Measurements from ENCODE around the gene IGDCC3. TPM values are rescaled to one million over a fixed set of nuclear protein-coding genes. Genes with fewer than 3 reads are reported as not detected.

The IGDCC3 gene
- polyA plus RNA-seq, 1 donor from 2014 or later, result 14.4 TPM

DNA sequence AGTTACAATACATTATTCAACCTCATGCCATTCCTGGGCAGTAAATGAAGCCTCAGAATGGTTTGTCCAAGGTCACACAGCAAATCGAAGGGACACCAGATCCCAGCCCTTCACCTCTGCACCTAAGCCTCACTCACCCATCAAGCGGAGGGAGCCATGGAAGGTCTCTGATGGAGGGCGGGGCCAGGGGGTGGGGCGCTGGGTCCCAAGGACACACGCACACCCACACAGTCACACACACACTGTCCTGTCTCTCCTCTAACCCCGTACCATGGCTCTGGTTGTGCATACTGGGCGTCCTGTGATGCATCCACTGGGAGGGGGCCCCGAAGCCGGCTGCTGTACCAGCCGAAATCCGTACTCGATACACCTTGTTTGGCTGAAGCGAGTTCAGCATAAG, 15.3 kb upstream of the IGDCC3 start:
- Histone ChIP-seq H3K9me3 (ENCODE audit: low read length) (no peaks in the 10 kb centered on the region), H3K79me2 (replicated peaks; ENCODE audit: insufficient read depth, low read length) (no peaks in the 10 kb centered on the region), H4K20me1 (ENCODE audit: insufficient read depth) (no peaks in the 10 kb centered on the region), H3K4me3 (ENCODE audit: low read length) (no peak overlapping the region), H3K27me3 (ENCODE audit: insufficient read depth, low read depth, low read length) (no peaks in the 10 kb centered on the region), H2AFZ (ENCODE audit: low read depth, low read length) (no peak overlapping the region), H3K9me2 (ENCODE audit: insufficient read depth, low read length) (no peaks in the 10 kb centered on the region), H3K36me3 (ENCODE audit: insufficient read depth, low read length) (no peaks in the 10 kb centered on the region), H3K4me2 (ENCODE audit: low read length) (no peak overlapping the region), H3K27ac (ENCODE audit: low read length) (no peak overlapping the region), H3F3A (ENCODE audit: insufficient read depth, low read length, poor library complexity, severe bottlenecking) (no peaks in the 10 kb centered on the region), H3K9ac (ENCODE audit: low read length) (no peak overlapping the region)
- TF ChIP-seq EP300 (conservative IDR thresholded peaks at IDR 0.05; ENCODE audit: poor library complexity, severe bottlenecking) (no peak), RAD21 (conservative IDR thresholded peaks at IDR 0.05) (no peak), POLR2AphosphoS5 (IDR thresholded peaks at IDR 0.05) (no peak), MXI1 (conservative IDR thresholded peaks at IDR 0.05; ENCODE audit: poor library complexity, severe bottlenecking) (no peak), TAF1 (IDR thresholded peaks at IDR 0.05; ENCODE audit: low read depth) (no peak), EZH2 (IDR thresholded peaks at IDR 0.05; ENCODE audit: borderline replicate concordance, insufficient read depth, low read length, poor library complexity, severe bottlenecking) (no peak), SMC3 (conservative IDR thresholded peaks at IDR 0.05; ENCODE audit: poor library complexity) (no peak)
- TF ChIP-seq, protein P1, sequence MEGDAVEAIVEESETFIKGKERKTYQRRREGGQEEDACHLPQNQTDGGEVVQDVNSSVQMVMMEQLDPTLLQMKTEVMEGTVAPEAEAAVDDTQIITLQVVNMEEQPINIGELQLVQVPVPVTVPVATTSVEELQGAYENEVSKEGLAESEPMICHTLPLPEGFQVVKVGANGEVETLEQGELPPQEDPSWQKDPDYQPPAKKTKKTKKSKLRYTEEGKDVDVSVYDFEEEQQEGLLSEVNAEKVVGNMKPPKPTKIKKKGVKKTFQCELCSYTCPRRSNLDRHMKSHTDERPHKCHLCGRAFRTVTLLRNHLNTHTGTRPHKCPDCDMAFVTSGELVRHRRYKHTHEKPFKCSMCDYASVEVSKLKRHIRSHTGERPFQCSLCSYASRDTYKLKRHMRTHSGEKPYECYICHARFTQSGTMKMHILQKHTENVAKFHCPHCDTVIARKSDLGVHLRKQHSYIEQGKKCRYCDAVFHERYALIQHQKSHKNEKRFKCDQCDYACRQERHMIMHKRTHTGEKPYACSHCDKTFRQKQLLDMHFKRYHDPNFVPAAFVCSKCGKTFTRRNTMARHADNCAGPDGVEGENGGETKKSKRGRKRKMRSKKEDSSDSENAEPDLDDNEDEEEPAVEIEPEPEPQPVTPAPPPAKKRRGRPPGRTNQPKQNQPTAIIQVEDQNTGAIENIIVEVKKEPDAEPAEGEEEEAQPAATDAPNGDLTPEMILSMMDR (IDR thresholded peaks at IDR 0.05; ENCODE audit: poor library complexity, severe bottlenecking), result no peak
- TF ChIP-seq, protein P2, sequence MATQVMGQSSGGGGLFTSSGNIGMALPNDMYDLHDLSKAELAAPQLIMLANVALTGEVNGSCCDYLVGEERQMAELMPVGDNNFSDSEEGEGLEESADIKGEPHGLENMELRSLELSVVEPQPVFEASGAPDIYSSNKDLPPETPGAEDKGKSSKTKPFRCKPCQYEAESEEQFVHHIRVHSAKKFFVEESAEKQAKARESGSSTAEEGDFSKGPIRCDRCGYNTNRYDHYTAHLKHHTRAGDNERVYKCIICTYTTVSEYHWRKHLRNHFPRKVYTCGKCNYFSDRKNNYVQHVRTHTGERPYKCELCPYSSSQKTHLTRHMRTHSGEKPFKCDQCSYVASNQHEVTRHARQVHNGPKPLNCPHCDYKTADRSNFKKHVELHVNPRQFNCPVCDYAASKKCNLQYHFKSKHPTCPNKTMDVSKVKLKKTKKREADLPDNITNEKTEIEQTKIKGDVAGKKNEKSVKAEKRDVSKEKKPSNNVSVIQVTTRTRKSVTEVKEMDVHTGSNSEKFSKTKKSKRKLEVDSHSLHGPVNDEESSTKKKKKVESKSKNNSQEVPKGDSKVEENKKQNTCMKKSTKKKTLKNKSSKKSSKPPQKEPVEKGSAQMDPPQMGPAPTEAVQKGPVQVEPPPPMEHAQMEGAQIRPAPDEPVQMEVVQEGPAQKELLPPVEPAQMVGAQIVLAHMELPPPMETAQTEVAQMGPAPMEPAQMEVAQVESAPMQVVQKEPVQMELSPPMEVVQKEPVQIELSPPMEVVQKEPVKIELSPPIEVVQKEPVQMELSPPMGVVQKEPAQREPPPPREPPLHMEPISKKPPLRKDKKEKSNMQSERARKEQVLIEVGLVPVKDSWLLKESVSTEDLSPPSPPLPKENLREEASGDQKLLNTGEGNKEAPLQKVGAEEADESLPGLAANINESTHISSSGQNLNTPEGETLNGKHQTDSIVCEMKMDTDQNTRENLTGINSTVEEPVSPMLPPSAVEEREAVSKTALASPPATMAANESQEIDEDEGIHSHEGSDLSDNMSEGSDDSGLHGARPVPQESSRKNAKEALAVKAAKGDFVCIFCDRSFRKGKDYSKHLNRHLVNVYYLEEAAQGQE (IDR thresholded peaks at IDR 0.05; ENCODE audit: borderline replicate concordance), result no peak

DNA sequence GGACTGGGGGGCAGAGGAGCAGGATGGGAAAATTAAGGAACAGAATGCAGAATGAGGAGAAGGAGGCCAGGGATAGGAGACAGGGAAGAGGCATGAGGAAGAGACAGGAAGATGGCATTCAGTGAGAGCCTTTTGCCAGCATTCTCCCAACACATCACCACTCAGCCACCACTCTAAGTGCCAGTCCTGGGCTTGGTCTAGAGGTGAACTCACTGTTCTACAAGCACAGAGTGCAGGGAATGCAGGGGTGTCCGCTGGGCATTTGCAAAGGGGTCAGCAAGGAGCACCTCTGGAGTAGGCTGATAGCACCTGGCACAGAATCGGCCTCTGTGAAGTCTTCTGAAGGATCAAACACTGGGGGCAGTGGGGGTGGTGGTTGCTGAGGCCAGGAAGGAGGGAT, 14.6 kb upstream of the IGDCC3 start:
- no peaks in the 10 kb centered on the region for H3K79me2 ChIP-seq (replicated peaks; ENCODE audit: insufficient read depth, low read length)
- no peaks in the 10 kb centered on the region for H3K9me2 ChIP-seq (ENCODE audit: insufficient read depth, low read length)
- H4K20me1 ChIP-seq (ENCODE audit: insufficient read depth), result no peaks in the 10 kb centered on the region
- no peak overlapping the region for H3K27ac ChIP-seq (ENCODE audit: low read length)
- no peak overlapping the region for H3K4me2 ChIP-seq (ENCODE audit: low read length)
- H3K9ac ChIP-seq (ENCODE audit: low read length), result no peak overlapping the region
- TF ChIP-seq SMC3 (conservative IDR thresholded peaks at IDR 0.05; ENCODE audit: poor library complexity) (no peak), TAF1 (IDR thresholded peaks at IDR 0.05; ENCODE audit: low read depth) (no peak), POLR2AphosphoS5 (IDR thresholded peaks at IDR 0.05) (no peak), EP300 (conservative IDR thresholded peaks at IDR 0.05; ENCODE audit: poor library complexity, severe bottlenecking) (no peak), EZH2 (IDR thresholded peaks at IDR 0.05; ENCODE audit: borderline replicate concordance, insufficient read depth, low read length, poor library complexity, severe bottlenecking) (no peak), RAD21 (conservative IDR thresholded peaks at IDR 0.05) (no peak), MXI1 (conservative IDR thresholded peaks at IDR 0.05; ENCODE audit: poor library complexity, severe bottlenecking) (no peak)
- TF ChIP-seq, protein P2 (IDR thresholded peaks at IDR 0.05; ENCODE audit: borderline replicate concordance), result no peak
- TF ChIP-seq, protein P1 (IDR thresholded peaks at IDR 0.05; ENCODE audit: poor library complexity, severe bottlenecking), result no peak
- no peaks in the 10 kb centered on the region for H3K9me3 ChIP-seq (ENCODE audit: low read length)
- H2AFZ ChIP-seq (ENCODE audit: low read depth, low read length), result no peak overlapping the region
- no peak overlapping the region for H3K4me3 ChIP-seq (ENCODE audit: low read length)
- no peaks in the 10 kb centered on the region for H3K27me3 ChIP-seq (ENCODE audit: insufficient read depth, low read depth, low read length)
- no peaks in the 10 kb centered on the region for H3F3A ChIP-seq (ENCODE audit: insufficient read depth, low read length, poor library complexity, severe bottlenecking)
- H3K36me3 ChIP-seq (ENCODE audit: insufficient read depth, low read length), result no peaks in the 10 kb centered on the region
